ENCODE measurements around the gene FZD1. TPM values are rescaled to one million over a fixed set of nuclear protein-coding genes. Genes with fewer than 3 reads are reported as not detected.

The FZD1 gene
- total and polyA plus RNA-seq, 2 of the 13 experiments (the other 11 are each of a cell fraction or from before 2014, with no cell fraction given) = 0.22 to 0.80 TPM

DNA sequence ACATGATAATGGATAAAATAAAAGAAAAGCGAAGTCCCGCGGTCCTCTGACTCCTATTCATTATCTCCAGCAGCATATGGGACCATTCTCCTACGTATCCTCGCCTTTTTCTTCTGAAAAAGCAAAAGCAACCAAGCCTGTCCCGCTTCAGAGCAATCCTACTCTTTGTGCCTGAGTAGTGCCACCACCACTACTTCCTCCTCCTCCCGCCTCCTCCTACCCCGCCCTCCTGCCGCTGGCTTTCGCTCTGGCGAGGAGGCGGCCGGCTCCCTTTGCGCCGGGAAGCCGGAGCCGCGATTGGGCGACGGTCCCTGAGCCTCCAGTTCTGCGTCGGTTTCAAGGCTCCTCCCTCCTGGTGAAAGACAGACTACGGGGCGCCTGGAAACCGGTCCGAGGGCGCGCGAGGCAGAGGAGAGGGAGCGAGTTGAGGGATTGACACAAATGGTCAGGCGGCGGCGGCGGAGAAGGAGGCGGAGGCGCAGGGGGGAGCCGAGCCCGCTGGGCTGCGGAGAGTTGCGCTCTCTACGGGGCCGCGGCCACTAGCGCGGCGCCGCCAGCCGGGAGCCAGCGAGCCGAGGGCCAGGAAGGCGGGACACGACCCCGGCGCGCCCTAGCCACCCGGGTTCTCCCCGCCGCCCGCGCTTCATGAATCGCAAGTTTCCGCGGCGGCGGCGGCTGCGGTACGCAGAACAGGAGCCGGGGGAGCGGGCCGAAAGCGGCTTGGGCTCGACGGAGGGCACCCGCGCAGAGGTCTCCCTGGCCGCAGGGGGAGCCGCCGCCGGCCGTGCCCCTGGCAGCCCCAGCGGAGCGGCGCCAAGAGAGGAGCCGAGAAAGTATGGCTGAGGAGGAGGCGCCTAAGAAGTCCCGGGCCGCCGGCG is at the start of gene FZD1 (continued):
- TF ChIP-seq, protein P1, sequence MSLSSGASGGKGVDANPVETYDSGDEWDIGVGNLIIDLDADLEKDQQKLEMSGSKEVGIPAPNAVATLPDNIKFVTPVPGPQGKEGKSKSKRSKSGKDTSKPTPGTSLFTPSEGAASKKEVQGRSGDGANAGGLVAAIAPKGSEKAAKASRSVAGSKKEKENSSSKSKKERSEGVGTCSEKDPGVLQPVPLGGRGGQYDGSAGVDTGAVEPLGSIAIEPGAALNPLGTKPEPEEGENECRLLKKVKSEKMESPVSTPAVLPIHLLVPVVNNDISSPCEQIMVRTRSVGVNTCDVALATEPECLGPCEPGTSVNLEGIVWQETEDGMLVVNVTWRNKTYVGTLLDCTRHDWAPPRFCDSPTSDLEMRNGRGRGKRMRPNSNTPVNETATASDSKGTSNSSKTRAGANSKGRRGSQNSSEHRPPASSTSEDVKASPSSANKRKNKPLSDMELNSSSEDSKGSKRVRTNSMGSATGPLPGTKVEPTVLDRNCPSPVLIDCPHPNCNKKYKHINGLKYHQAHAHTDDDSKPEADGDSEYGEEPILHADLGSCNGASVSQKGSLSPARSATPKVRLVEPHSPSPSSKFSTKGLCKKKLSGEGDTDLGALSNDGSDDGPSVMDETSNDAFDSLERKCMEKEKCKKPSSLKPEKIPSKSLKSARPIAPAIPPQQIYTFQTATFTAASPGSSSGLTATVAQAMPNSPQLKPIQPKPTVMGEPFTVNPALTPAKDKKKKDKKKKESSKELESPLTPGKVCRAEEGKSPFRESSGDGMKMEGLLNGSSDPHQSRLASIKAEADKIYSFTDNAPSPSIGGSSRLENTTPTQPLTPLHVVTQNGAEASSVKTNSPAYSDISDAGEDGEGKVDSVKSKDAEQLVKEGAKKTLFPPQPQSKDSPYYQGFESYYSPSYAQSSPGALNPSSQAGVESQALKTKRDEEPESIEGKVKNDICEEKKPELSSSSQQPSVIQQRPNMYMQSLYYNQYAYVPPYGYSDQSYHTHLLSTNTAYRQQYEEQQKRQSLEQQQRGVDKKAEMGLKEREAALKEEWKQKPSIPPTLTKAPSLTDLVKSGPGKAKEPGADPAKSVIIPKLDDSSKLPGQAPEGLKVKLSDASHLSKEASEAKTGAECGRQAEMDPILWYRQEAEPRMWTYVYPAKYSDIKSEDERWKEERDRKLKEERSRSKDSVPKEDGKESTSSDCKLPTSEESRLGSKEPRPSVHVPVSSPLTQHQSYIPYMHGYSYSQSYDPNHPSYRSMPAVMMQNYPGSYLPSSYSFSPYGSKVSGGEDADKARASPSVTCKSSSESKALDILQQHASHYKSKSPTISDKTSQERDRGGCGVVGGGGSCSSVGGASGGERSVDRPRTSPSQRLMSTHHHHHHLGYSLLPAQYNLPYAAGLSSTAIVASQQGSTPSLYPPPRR (CRISPR knock-in tag; IDR thresholded peaks at IDR 0.05; ENCODE audit: borderline replicate concordance) = 0 out of 2 replicates have a peak, but pooled peaks have one; percentile 27
- 0 out of 2 replicates have a peak, but pooled peaks have one; percentile 25 for TF ChIP-seq SMAD3 (CRISPR knock-in tag; IDR thresholded peaks at IDR 0.05)
- peak; percentile 81 for TF ChIP-seq ZNF3 (CRISPR knock-in tag; IDR thresholded peaks at IDR 0.05)
- TF ChIP-seq, protein P2, sequence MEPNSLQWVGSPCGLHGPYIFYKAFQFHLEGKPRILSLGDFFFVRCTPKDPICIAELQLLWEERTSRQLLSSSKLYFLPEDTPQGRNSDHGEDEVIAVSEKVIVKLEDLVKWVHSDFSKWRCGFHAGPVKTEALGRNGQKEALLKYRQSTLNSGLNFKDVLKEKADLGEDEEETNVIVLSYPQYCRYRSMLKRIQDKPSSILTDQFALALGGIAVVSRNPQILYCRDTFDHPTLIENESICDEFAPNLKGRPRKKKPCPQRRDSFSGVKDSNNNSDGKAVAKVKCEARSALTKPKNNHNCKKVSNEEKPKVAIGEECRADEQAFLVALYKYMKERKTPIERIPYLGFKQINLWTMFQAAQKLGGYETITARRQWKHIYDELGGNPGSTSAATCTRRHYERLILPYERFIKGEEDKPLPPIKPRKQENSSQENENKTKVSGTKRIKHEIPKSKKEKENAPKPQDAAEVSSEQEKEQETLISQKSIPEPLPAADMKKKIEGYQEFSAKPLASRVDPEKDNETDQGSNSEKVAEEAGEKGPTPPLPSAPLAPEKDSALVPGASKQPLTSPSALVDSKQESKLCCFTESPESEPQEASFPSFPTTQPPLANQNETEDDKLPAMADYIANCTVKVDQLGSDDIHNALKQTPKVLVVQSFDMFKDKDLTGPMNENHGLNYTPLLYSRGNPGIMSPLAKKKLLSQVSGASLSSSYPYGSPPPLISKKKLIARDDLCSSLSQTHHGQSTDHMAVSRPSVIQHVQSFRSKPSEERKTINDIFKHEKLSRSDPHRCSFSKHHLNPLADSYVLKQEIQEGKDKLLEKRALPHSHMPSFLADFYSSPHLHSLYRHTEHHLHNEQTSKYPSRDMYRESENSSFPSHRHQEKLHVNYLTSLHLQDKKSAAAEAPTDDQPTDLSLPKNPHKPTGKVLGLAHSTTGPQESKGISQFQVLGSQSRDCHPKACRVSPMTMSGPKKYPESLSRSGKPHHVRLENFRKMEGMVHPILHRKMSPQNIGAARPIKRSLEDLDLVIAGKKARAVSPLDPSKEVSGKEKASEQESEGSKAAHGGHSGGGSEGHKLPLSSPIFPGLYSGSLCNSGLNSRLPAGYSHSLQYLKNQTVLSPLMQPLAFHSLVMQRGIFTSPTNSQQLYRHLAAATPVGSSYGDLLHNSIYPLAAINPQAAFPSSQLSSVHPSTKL (CRISPR knock-in tag; IDR thresholded peaks at IDR 0.05) = peak; percentile 57
- TF ChIP-seq ZNF121 (CRISPR knock-in tag; IDR thresholded peaks at IDR 0.05) = 0 out of 2 replicates have a peak, but pooled peaks have one; percentile 39
- no peak for TF ChIP-seq SMARCE1 (IDR thresholded peaks at IDR 0.05; ENCODE audit: borderline replicate concordance)
- TF ChIP-seq NAIF1 (CRISPR knock-in tag; IDR thresholded peaks at IDR 0.05; ENCODE audit: borderline replicate concordance) = peak; percentile 93
- no peak for TF ChIP-seq SOX6 (IDR thresholded peaks at IDR 0.05)
- peak; percentile 51 for TF ChIP-seq SOX6 (CRISPR knock-in tag; IDR thresholded peaks at IDR 0.05)
- TF ChIP-seq, protein P3, sequence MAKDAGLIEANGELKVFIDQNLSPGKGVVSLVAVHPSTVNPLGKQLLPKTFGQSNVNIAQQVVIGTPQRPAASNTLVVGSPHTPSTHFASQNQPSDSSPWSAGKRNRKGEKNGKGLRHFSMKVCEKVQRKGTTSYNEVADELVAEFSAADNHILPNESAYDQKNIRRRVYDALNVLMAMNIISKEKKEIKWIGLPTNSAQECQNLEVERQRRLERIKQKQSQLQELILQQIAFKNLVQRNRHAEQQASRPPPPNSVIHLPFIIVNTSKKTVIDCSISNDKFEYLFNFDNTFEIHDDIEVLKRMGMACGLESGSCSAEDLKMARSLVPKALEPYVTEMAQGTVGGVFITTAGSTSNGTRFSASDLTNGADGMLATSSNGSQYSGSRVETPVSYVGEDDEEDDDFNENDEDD (CRISPR knock-in tag; IDR thresholded peaks at IDR 0.05; ENCODE audit: borderline replicate concordance) = peak; percentile 72
- TF ChIP-seq, protein P4, sequence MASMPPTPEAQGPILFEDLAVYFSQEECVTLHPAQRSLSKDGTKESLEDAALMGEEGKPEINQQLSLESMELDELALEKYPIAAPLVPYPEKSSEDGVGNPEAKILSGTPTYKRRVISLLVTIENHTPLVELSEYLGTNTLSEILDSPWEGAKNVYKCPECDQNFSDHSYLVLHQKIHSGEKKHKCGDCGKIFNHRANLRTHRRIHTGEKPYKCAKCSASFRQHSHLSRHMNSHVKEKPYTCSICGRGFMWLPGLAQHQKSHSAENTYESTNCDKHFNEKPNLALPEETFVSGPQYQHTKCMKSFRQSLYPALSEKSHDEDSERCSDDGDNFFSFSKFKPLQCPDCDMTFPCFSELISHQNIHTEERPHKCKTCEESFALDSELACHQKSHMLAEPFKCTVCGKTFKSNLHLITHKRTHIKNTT (CRISPR knock-in tag; IDR thresholded peaks at IDR 0.05) = no peak
- peak; percentile 37; the same call in 1 of the 2 replicates for TF ChIP-seq NFYB (CRISPR knock-in tag; IDR thresholded peaks at IDR 0.05)
- peak; percentile 48 for TF ChIP-seq PHF8 (CRISPR knock-in tag; IDR thresholded peaks at IDR 0.05)
- peak; percentile 29; the same call in 1 of the 2 replicates for TF ChIP-seq SPEN (CRISPR knock-in tag; IDR thresholded peaks at IDR 0.05; ENCODE audit: low read depth)
- no peak for TF ChIP-seq MED1 (CRISPR knock-in tag; IDR thresholded peaks at IDR 0.05)
- TF ChIP-seq ZNF780A (CRISPR knock-in tag; IDR thresholded peaks at IDR 0.05) = no peak
- TF ChIP-seq, protein P5, sequence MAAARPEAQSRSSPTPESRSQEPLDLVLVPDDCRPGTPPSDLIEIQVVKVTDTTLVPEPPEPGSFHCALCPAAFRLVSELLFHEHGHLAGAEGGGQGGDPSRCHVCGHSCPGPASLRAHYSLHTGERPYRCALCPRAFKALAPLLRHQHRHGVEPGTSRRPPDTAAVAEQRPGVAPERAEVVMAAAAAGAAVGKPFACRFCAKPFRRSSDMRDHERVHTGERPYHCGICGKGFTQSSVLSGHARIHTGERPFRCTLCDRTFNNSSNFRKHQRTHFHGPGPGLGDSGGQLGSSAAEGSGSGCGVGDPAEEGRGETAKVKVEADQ (CRISPR knock-in tag; IDR thresholded peaks at IDR 0.05; ENCODE audit: borderline replicate concordance) = 0 out of 2 replicates have a peak, but pooled peaks have one; percentile 28
